8988T (cell line): Measurements from ENCODE around the gene CYP1A2.
"Not testable (repeated sequence)": the region's sequence is repeated elsewhere in the genome, so short reads cannot be mapped to it uniquely, and the experiment has no call there.

ENCODE experiments used
- DNase-seq: peaks from one replicate; pipeline ENCODE4 v3.0.0; 2011

CYP1A2 gene

GRCh38 chr15:74777769-74778598 is 29.3 kb downstream of the CYP1A2 start:
- no peak for DNase-seq

GRCh38 chr15:74778599-74778970 is 29.9 kb downstream of the CYP1A2 start:
- no peak for DNase-seq

- no peak for DNase-seq
Observed at GRCh38 chr15:74779162-74779648, 30.6 kb downstream of the CYP1A2 start.

- DNase-seq, result no peak
Observed at GRCh38 chr15:74780523-74781430, 32.1 kb downstream of the CYP1A2 start.

- DNase-seq, result peak; percentile 93
Observed at GRCh38 chr15:74781431-74782258, 33.0 kb downstream of the CYP1A2 start, which contains the start of gene CSK. CSK (plus strand) TSS chr15:74782080; CDS start chr15:74798298, 16,218 bp downstream.

GRCh38 chr15:74782259-74783071 is 33.8 kb downstream of the CYP1A2 start:
- DNase-seq, result no peak

GRCh38 chr15:74783072-74783807 is 34.6 kb downstream of the CYP1A2 start:
- no peak for DNase-seq

- no peak for DNase-seq
Observed at GRCh38 chr15:74783808-74784175, 35.1 kb downstream of the CYP1A2 start.

- DNase-seq, result no peak
Observed at GRCh38 chr15:74784426-74785193, 36.0 kb downstream of the CYP1A2 start.

GRCh38 chr15:74785194-74786032 is 36.8 kb downstream of the CYP1A2 start:
- no peak for DNase-seq

GRCh38 chr15:74786081-74786480 is 37.4 kb downstream of the CYP1A2 start:
- not testable (repeated sequence) for DNase-seq

GRCh38 chr15:74786551-74787165 is 38.0 kb downstream of the CYP1A2 start:
- DNase-seq, result no peak

GRCh38 chr15:74787251-74788041 is 38.8 kb downstream of the CYP1A2 start:
- DNase-seq, result peak; percentile 75

GRCh38 chr15:74788042-74788682 is 39.5 kb downstream of the CYP1A2 start:
- DNase-seq, result no peak

- DNase-seq, result no peak
Observed at GRCh38 chr15:74788683-74789151, 40.1 kb downstream of the CYP1A2 start.

- DNase-seq, result no peak
Observed at GRCh38 chr15:74789171-74789631, 40.6 kb downstream of the CYP1A2 start.

- no peak for DNase-seq
Observed at GRCh38 chr15:74789741-74790079, 41.1 kb downstream of the CYP1A2 start.
